B cell (primary cell): ENCODE results near the gene AKAP14. TPM values are rescaled to one million over a fixed set of nuclear protein-coding genes. Genes with fewer than 3 reads are reported as not detected.

ENCODE experiments used
- ATAC-seq: fragments of 200-7000 bp; cut with Tn5 transposase; one replicate; pipeline ENCODE4 v1.10.0; 2021; ENCODE audit warnings: low read depth, mild to moderate bottlenecking, moderate number of reproducible peaks, moderate library complexity
- CTCF ChIA-PET: fragments of 350-600 bp; sonication (Branson Sonifier 250); formaldehyde crosslinking; loops from one replicate; lab custom pipeline; 2021; ENCODE audit warnings: antibody characterized with exemption, inconsistent platforms; lab: Charles Lee
- POLR2A ChIA-PET: fragments of 350-600 bp; sonication (Branson Sonifier 250); formaldehyde crosslinking; loops from one replicate; lab custom pipeline; 2021; ENCODE audit warnings: antibody characterized with exemption; lab: Charles Lee
- DNase-seq: peaks from one replicate; pipeline ENCODE4 v3.0.0; 2013
- H2AFZ ChIP-seq: 2 replicates; pipeline ENCODE4 v1.6.1; 2012; ENCODE audit warnings: mild to moderate bottlenecking, low read depth, low read length; ENCODE audit not compliant: insufficient read depth, poor library complexity, severe bottlenecking
- H3K27ac ChIP-seq, 2 donors: 1 replicate in 1 of 2; 2 replicates in 1 of 2; pipeline ENCODE4 v1.5.1; 2012 to 2013; ENCODE audit warnings: low read length in 2 of 2, mild to moderate bottlenecking in 2 of 2, moderate library complexity in 1 of 2
- H3K27me3 ChIP-seq, 4 experiments: fragments of 200-600 bp in 1 of 4; sonication (generic) in 1 of 4; replicated peaks in 1 of 4; 1 replicate in 2 of 4; 2 replicates in 2 of 4; pipeline versions ENCODE4 v1.6.1 to v1.7.0; 2013 to 2016; ENCODE audit warnings: low read length in 3 of 4, mild to moderate bottlenecking in 2 of 4, mixed read lengths in 1 of 4, moderate library complexity in 1 of 4; ENCODE audit not compliant: insufficient read depth in 4 of 4, control insufficient read depth in 3 of 4; ENCODE audit errors: control extremely low read depth in 1 of 4
- H3K36me3 ChIP-seq, 2 experiments: replicated peaks in 1 of 2; 1 replicate in 1 of 2; 2 replicates in 1 of 2; pipeline versions ENCODE4 v1.6.1 to v1.7.1; 2013; ENCODE audit warnings: low read length in 1 of 2; ENCODE audit not compliant: insufficient read depth in 2 of 2, control insufficient read depth in 1 of 2; ENCODE audit errors: control extremely low read depth in 1 of 2, extremely low read depth in 1 of 2
- H3K4me1 ChIP-seq, 2 donors: fragments of 200-600 bp in 1 of 2; sonication (generic) in 1 of 2; 1 replicate in 1 of 2; 2 replicates in 1 of 2; pipeline versions ENCODE4 v1.5.1 to v1.6.1; 2013 to 2017; ENCODE audit warnings: low read length in 2 of 2; ENCODE audit not compliant: control insufficient read depth in 2 of 2, insufficient read depth in 2 of 2
- H3K4me2 ChIP-seq: replicated peaks from 2 replicates; pipeline ENCODE3; 2012; ENCODE audit warnings: mild to moderate bottlenecking, low read depth, low read length; ENCODE audit not compliant: poor library complexity, severe bottlenecking
- H3K4me3 ChIP-seq, 5 experiments: fragments of 200-600 bp in 1 of 5; sonication (generic) in 1 of 5; 1 replicate in 3 of 5; 2 replicates in 2 of 5; pipeline versions ENCODE4 v1.5.1 to v1.7.0; 2011 to 2016; ENCODE audit warnings: low read length in 4 of 5, mild to moderate bottlenecking in 4 of 5, low read depth in 2 of 5, control low read depth in 1 of 5, moderate library complexity in 1 of 5; ENCODE audit not compliant: insufficient read depth in 1 of 5; ENCODE audit errors: control extremely low read depth in 1 of 5, extremely low read depth in 1 of 5
- H3K79me2 ChIP-seq: fragments of 200-600 bp; sonication (generic); one replicate; pipeline ENCODE4 v1.6.0; 2016; ENCODE audit warnings: low read length; ENCODE audit not compliant: control insufficient read depth, insufficient read depth
- H3K9ac ChIP-seq: fragments of 200-600 bp; sonication (generic); 2 replicates; pipeline ENCODE4 v1.6.1; 2017; ENCODE audit warnings: mild to moderate bottlenecking, low read length, moderate library complexity
- H3K9me3 ChIP-seq, 3 donors: one replicate each; pipeline versions ENCODE4 v1.6.1 to v1.7.1; 2013; ENCODE audit warnings: low read length in 2 of 3; ENCODE audit not compliant: control insufficient read depth in 2 of 3, insufficient read depth in 1 of 3; ENCODE audit errors: control extremely low read depth in 1 of 3
- H4K20me1 ChIP-seq: 2 replicates; pipeline ENCODE4 v1.6.0; 2012; ENCODE audit warnings: mild to moderate bottlenecking, low read length; ENCODE audit not compliant: insufficient read depth, control insufficient read depth, poor library complexity, severe bottlenecking
- H3K27ac Mint-ChIP-seq: one replicate; pipeline ENCODE4 v1.8.0; 2021; ENCODE audit warnings: mixed read lengths
- H3K27me3 Mint-ChIP-seq: one replicate; pipeline ENCODE4 v1.8.0; 2021; ENCODE audit warnings: mixed read lengths
- H3K4me1 Mint-ChIP-seq: one replicate; pipeline ENCODE4 v1.8.0; 2021; ENCODE audit warnings: mixed read lengths
- H3K4me3 Mint-ChIP-seq: one replicate; pipeline ENCODE4 v1.8.0; 2021; ENCODE audit warnings: mixed read lengths
- H3K9me3 Mint-ChIP-seq: one replicate; pipeline ENCODE4 v1.8.0; 2022; ENCODE audit warnings: mixed read lengths; ENCODE audit not compliant: insufficient read depth
- CTCF ChIP-seq: fragments of 200-600 bp; IDR thresholded peaks from one replicate; pipeline ENCODE4 v1.8.0; 2022; ENCODE audit warnings: antibody characterized with exemption, mild to moderate bottlenecking
- EZH2 ChIP-seq: IDR thresholded peaks from 2 replicates; pipeline ENCODE4 v1.6.1; 2012; ENCODE audit warnings: borderline replicate concordance, low read depth, mild to moderate bottlenecking, moderate library complexity, low read length; ENCODE audit not compliant: insufficient read depth, poor library complexity, severe bottlenecking
- WGBS: methylation state at CpG from one replicate; pipeline ENCODE4 v1.1.5; 2013; ENCODE audit warnings: missing lambda C conversion rate; ENCODE audit not compliant: insufficient coverage; 5-methylcytosine and 5-hydroxymethylcytosine counted together
- intact Hi-C: fragments of 100-400 bp; cut with micrococcal nuclease; formaldehyde crosslinking; loops from one replicate; pipeline ENCODE4 v1.10.0; 2022
- polyA plus RNA-seq: library from polyadenylated mRNA; depleted of rRNA; stranded (reverse); fragments of >200 nt; gene quantifications from 2 replicates; pipeline ENCODE4 v1.2.3, GENCODE V29; 2012
- total RNA-seq, 2 donors: library from RNA; stranded (reverse); fragments of 120-200 nt in 1 of 2; gene quantifications; 1 replicate in 1 of 2; 2 replicates in 1 of 2; pipeline versions ENCODE4 v1.2.3 to v1.2.4, GENCODE V29; 2013 to 2022

Gene AKAP14
- total and polyA plus RNA-seq, 2 donors (not counting 1 experiment from before 2014, with no cell fraction given): not detected

DNA sequence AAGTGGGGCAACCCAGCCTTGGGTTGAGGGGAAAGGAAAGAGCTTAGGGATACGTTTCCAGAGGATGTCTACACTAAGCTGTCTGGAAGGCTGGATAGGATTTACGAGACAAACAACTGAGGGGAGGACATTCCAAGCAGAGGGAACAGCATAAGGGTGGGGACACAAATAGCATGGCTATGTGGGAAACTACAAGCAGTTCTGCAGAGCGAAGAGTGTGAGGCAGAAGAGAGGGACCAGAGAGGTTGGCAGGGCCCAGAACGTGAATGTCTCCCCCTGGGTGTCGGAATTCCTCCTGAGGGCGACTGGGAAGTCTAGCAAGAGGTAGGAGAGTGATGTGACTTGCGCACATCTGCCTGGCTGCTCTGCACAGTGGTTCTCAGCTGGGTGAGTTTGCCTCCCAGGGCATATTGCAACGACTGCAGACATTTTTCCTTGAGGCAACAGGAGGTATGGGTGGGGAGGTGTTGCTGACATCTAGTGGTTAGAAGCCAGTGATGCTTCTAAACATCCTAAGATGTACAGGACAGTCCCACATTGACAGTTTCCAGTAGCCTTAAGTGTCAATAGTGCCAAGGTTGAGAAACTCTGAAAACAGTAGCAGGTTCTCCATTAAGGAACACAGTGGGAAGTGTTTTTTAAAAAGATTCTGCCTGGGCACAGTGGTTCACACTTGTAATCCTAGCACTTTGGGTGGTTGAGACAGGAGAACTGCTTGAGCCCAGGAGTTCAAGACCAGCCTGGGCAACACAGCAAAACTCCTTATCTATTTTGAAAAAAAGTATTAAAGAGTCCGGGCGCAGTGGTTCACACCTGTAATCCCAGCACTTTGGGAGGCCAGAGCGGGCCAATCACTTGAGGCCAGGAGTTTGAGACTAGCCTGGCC lies 14.9 kb upstream of the AKAP14 start:
- DNase-seq (peak; percentile 58), ATAC-seq (peak; percentile 63)
- Histone ChIP-seq H3K79me2 (no peaks in the 10 kb centered on the region), H3K4me3 (no peak overlapping the region), H3K27ac (no peak overlapping the region), H3K9ac (no peak overlapping the region), H2AFZ (no peak overlapping the region), H3K36me3 (peaks cover 0 to 8% of the 10 kb centered on the region in 2 experiments), H3K4me2 (no peak overlapping the region), H3K4me1 (peaks cover 0 to 5% of the 10 kb centered on the region in 2 donors), H3K9me3 (no peaks in the 10 kb centered on the region), H4K20me1 (no peaks in the 10 kb centered on the region), H3K27me3 (no peaks in the 10 kb centered on the region)
- ChIA-PET CTCF (interaction anchor here (0.5 to 0.9 kb wide), 3 partner anchors 46 to 103 kb away, joined by 3 to 4 read pairs (median 3); partner anchors contain the start of gene RPL39), POLR2A (no interaction called here)
- WGBS: 94% methylated on average over 7 of the region's 11 CpGs
- Mint-ChIP-seq H3K27me3 (no peaks in the 10 kb centered on the region), H3K4me1 (peaks cover 12% of the 10 kb centered on the region), H3K27ac (no peak overlapping the region), H3K9me3 (no peaks in the 10 kb centered on the region), H3K4me3 (no peak overlapping the region)
- TF ChIP-seq CTCF (peak; percentile 54), EZH2 (no peak)
- intact Hi-C loops: loop anchor here (1.0 to 2.0 kb wide), 2 partner anchors 364 to 392 kb away; no protein-coding TSS in a partner anchor
